IMR-90 (cell line): ENCODE results near the gene RUNX2. TPM values are rescaled to one million over a fixed set of nuclear protein-coding genes. Genes with fewer than 3 reads are reported as not detected.

Experiments
- ATAC-seq: fragments of 200-7000 bp; cut with Tn5 transposase; 2 replicates; pipeline ENCODE4 v1.9.1; 2020; ENCODE audit warnings: low read depth, mild to moderate bottlenecking, moderate library complexity
- BruUV-seq: library from RNA; stranded (reverse); fragments of 400-500 nt; replicated peaks from 2 replicates; lab custom pipeline; 2021; lab: Mats Ljungman, UMichigan
- CTCF ChIA-PET: fragments of 300-600 bp; formaldehyde crosslinking; extraction: SDS; loops from one replicate; lab custom pipeline; 2021; ENCODE audit warnings: antibody characterized with exemption; lab: Yijun Ruan, JAX
- POLR2A ChIA-PET: fragments of 300-600 bp; sonication (Branson Sonifier 250); formaldehyde crosslinking; loops from one replicate; lab custom pipeline; 2022; ENCODE audit warnings: antibody characterized with exemption; ENCODE audit not compliant: unreplicated experiment; lab: Charles Lee
- DNase-seq: peaks from one replicate; pipeline ENCODE4 v3.0.0; 2013
- H2AFZ ChIP-seq: replicated peaks from 2 replicates; pipeline ENCODE3; 2013; ENCODE audit warnings: low read length, mild to moderate bottlenecking; ENCODE audit not compliant: poor library complexity
- H2AK5ac ChIP-seq: 2 replicates; pipeline ENCODE4 v1.6.1; 2013; ENCODE audit warnings: low read depth, low read length, inconsistent platforms
- H2AK9ac ChIP-seq: replicated peaks from 2 replicates; pipeline ENCODE3; 2013; ENCODE audit warnings: mild to moderate bottlenecking, low read depth, low read length, moderate library complexity; ENCODE audit not compliant: poor library complexity
- H2BK120ac ChIP-seq: 2 replicates; pipeline ENCODE4 v1.6.1; 2013; ENCODE audit warnings: low read depth, low read length, inconsistent platforms
- H2BK15ac ChIP-seq: 3 replicates; pipeline ENCODE4 v1.6.1; 2013; ENCODE audit warnings: low read depth, low read length, inconsistent platforms
- H2BK20ac ChIP-seq: 2 replicates; pipeline ENCODE4 v1.6.1; 2013; ENCODE audit warnings: low read depth, mild to moderate bottlenecking, inconsistent platforms, low read length, moderate library complexity
- H2BK5ac ChIP-seq: 2 replicates; pipeline ENCODE4 v1.6.1; 2013; ENCODE audit warnings: mild to moderate bottlenecking, low read depth, low read length, inconsistent platforms; ENCODE audit not compliant: poor library complexity, severe bottlenecking
- H3K14ac ChIP-seq: replicated peaks from 2 replicates; pipeline ENCODE4 v1.6.1; 2013; ENCODE audit warnings: low read depth, low read length, inconsistent platforms
- H3K18ac ChIP-seq: 2 replicates; pipeline ENCODE4 v1.6.1; 2013; ENCODE audit warnings: low read depth, low read length, control low read depth
- H3K23ac ChIP-seq: 2 replicates; pipeline ENCODE4 v1.6.1; 2013; ENCODE audit warnings: low read depth, low read length, inconsistent platforms
- H3K27ac ChIP-seq: 2 replicates; pipeline ENCODE4 v1.5.1; 2013; ENCODE audit warnings: mild to moderate bottlenecking, control low read depth, low read length; ENCODE audit not compliant: insufficient read depth
- H3K27me3 ChIP-seq: 2 replicates; pipeline ENCODE4 v1.6.1; 2013; ENCODE audit warnings: low read length; ENCODE audit not compliant: control insufficient read depth, insufficient read depth
- H3K36me3 ChIP-seq: 2 replicates; pipeline ENCODE4 v1.6.1; 2013; ENCODE audit warnings: low read length, mixed read lengths; ENCODE audit not compliant: control insufficient read depth, insufficient read depth
- H3K4ac ChIP-seq: 2 replicates; pipeline ENCODE4 v1.6.1; 2013; ENCODE audit warnings: low read depth, low read length, inconsistent platforms
- H3K4me1 ChIP-seq: 2 replicates; pipeline ENCODE4 v1.6.1; 2013; ENCODE audit warnings: low read length, mixed read lengths; ENCODE audit not compliant: control insufficient read depth, insufficient read depth
- H3K4me2 ChIP-seq: 2 replicates; pipeline ENCODE4 v1.6.1; 2013; ENCODE audit warnings: low read depth, mild to moderate bottlenecking, control low read depth, low read length, moderate library complexity
- H3K4me3 ChIP-seq: 2 replicates; pipeline ENCODE4 v1.5.1; 2013; ENCODE audit warnings: low read depth, mild to moderate bottlenecking, control low read depth, low read length, moderate library complexity; ENCODE audit not compliant: insufficient read depth
- H3K56ac ChIP-seq: 2 replicates; pipeline ENCODE4 v1.6.1; 2013; ENCODE audit warnings: low read length, inconsistent platforms; ENCODE audit not compliant: insufficient read depth; ENCODE audit errors: extremely low read depth
- H3K79me1 ChIP-seq, 2 experiments: 2 replicates each; pipeline ENCODE4 v1.6.1; 2013; ENCODE audit warnings: low read length in 2 of 2, inconsistent platforms in 1 of 2, low read depth in 1 of 2
- H3K9ac ChIP-seq: 2 replicates; pipeline ENCODE4 v1.6.1; 2013; ENCODE audit warnings: low read depth, low read length, control low read depth
- H3K9me1 ChIP-seq: 2 replicates; pipeline ENCODE4 v1.6.1; 2013; ENCODE audit warnings: low read length, inconsistent platforms; ENCODE audit not compliant: insufficient read depth
- H3K9me3 ChIP-seq: 2 replicates; pipeline ENCODE4 v1.6.1; 2013; ENCODE audit warnings: low read length; ENCODE audit not compliant: control insufficient read depth, insufficient read depth
- H4K20me1 ChIP-seq: 2 replicates; pipeline ENCODE4 v1.6.1; 2013; ENCODE audit warnings: low read length, inconsistent platforms; ENCODE audit not compliant: insufficient read depth
- H4K5ac ChIP-seq: 2 replicates; pipeline ENCODE4 v1.6.1; 2013; ENCODE audit warnings: mild to moderate bottlenecking, low read depth, low read length, control low read depth
- H4K8ac ChIP-seq, 2 experiments: 2 replicates each; pipeline ENCODE4 v1.6.1; 2013; ENCODE audit warnings: low read depth in 2 of 2, low read length in 2 of 2, control low read depth in 1 of 2, inconsistent platforms in 1 of 2
- H4K91ac ChIP-seq: 2 replicates; pipeline ENCODE4 v1.6.1; 2013; ENCODE audit warnings: low read depth, low read length, inconsistent platforms; ENCODE audit not compliant: insufficient read depth
- BHLHE40 ChIP-seq: fragments of 150-350 bp; IDR thresholded peaks from 2 replicates; pipeline ENCODE4 v1.6.1; 2016; ENCODE audit warnings: mild to moderate bottlenecking, low read depth, low read length
- CEBPB ChIP-seq: IDR thresholded peaks from 2 replicates; pipeline ENCODE4 v1.6.1; 2012; ENCODE audit warnings: low read depth, low read length, improper control_type of control experiment
- CHD1 ChIP-seq: IDR thresholded peaks from 2 replicates; pipeline ENCODE4 v1.6.1; 2012; ENCODE audit warnings: low read depth, low read length, improper control_type of control experiment
- FOS ChIP-seq: fragments of 150-350 bp; IDR thresholded peaks from 2 replicates; pipeline ENCODE4 v1.6.1; 2016; ENCODE audit warnings: low read depth, low read length
- MAFK ChIP-seq: IDR thresholded peaks from 2 replicates; pipeline ENCODE4 v1.6.1; 2012; ENCODE audit warnings: low read depth, low read length, improper control_type of control experiment
- MAZ ChIP-seq: IDR thresholded peaks from 2 replicates; pipeline ENCODE4 v1.6.1; 2012; ENCODE audit warnings: low read depth, mild to moderate bottlenecking, low read length, improper control_type of control experiment, moderate library complexity, borderline replicate concordance
- MXI1 ChIP-seq: IDR thresholded peaks from 2 replicates; pipeline ENCODE4 v1.6.1; 2012; ENCODE audit warnings: low read depth, mild to moderate bottlenecking, low read length, moderate library complexity, borderline replicate concordance
- NFE2L2 ChIP-seq: fragments of 150-350 bp; IDR thresholded peaks from 2 replicates; pipeline ENCODE4 v1.6.1; 2016; ENCODE audit warnings: low read depth, mild to moderate bottlenecking, low read length
- POLR2A ChIP-seq: IDR thresholded peaks from 2 replicates; pipeline ENCODE4 v1.6.1; 2012; ENCODE audit warnings: mild to moderate bottlenecking, low read depth, low read length
- RAD21 ChIP-seq: IDR thresholded peaks from 2 replicates; pipeline ENCODE4 v1.6.1; 2012; ENCODE audit warnings: low read length, improper control_type of control experiment
- RCOR1 ChIP-seq: IDR thresholded peaks from 2 replicates; pipeline ENCODE4 v1.6.1; 2012; ENCODE audit warnings: mild to moderate bottlenecking, low read length, improper control_type of control experiment; ENCODE audit not compliant: insufficient replicate concordance
- RFX5 ChIP-seq: IDR thresholded peaks from 2 replicates; pipeline ENCODE4 v1.8.0; 2012; ENCODE audit warnings: low read depth, mild to moderate bottlenecking, low read length, moderate library complexity
- SMC3 ChIP-seq: fragments of 150-350 bp; IDR thresholded peaks from 2 replicates; pipeline ENCODE4 v1.6.1; 2016; ENCODE audit warnings: low read depth, mild to moderate bottlenecking, antibody characterized with exemption, low read length, moderate library complexity
- WGBS, 2 experiments: methylation state at CpG; one replicate each; pipeline versions ENCODE4 v1.1.5 to v1.1.7; 2013; ENCODE audit warnings: missing lambda C conversion rate in 2 of 2; ENCODE audit not compliant: insufficient read length in 1 of 2; ENCODE audit errors: extremely low coverage in 2 of 2; 5-methylcytosine and 5-hydroxymethylcytosine counted together
- dilution Hi-C: fragments of 300-500 bp; cut with HindIII; formaldehyde crosslinking; loops from one replicate; pipeline ENCODE4 v1.14.3; 2018; ENCODE audit warnings: low sequenced_read_pairs; ENCODE audit not compliant: unreplicated experiment
- in situ Hi-C: fragments of 300-500 bp; cut with MboI; formaldehyde crosslinking; loops from 3 replicates; pipeline ENCODE4 v1.14.3; 2019; ENCODE audit warnings: low sequenced_read_pairs, inconsistent platforms, mixed read lengths
- intact Hi-C: fragments of 100-400 bp; cut with micrococcal nuclease; formaldehyde crosslinking; loops from 2 replicates; pipeline ENCODE4 v1.10.0; 2022
- polyA plus RNA-seq, 3 experiments: library from polyadenylated mRNA; depleted of rRNA; stranded (reverse); fragments of >200 nt; gene quantifications; 2 replicates each; pipeline ENCODE4 v1.2.3, GENCODE V29; 2012; ENCODE audit warnings: low replicate concordance in 1 of 3
- total RNA-seq: library from RNA; depleted of rRNA; stranded (reverse); fragments of >200 nt; gene quantifications from 2 replicates; pipeline ENCODE4 v1.2.3, GENCODE V29; 2012
- TF ChIP-seq, protein P1 (sequence below): fragments of 150-350 bp; IDR thresholded peaks from 2 replicates; pipeline ENCODE4 v1.6.1; 2017; ENCODE audit warnings: mild to moderate bottlenecking, antibody characterized with exemption, low read length, low read depth
- TF ChIP-seq, protein P2 (sequence below): fragments of 150-350 bp; IDR thresholded peaks from 2 replicates; pipeline ENCODE4 v1.6.1; 2016; ENCODE audit warnings: low read depth, mild to moderate bottlenecking, low read length, moderate library complexity, borderline replicate concordance
- TF ChIP-seq, protein P3 (sequence below): conservative IDR thresholded peaks from 2 replicates; pipeline ENCODE4 v1.5.1; 2012; ENCODE audit warnings: mild to moderate bottlenecking, low read depth, low read length, improper control_type of control experiment

RUNX2 gene
- total and polyA plus RNA-seq, 2 of the 4 experiments (the other 2 are of a cell fraction): 2.3 to 4.7 TPM

DNA sequence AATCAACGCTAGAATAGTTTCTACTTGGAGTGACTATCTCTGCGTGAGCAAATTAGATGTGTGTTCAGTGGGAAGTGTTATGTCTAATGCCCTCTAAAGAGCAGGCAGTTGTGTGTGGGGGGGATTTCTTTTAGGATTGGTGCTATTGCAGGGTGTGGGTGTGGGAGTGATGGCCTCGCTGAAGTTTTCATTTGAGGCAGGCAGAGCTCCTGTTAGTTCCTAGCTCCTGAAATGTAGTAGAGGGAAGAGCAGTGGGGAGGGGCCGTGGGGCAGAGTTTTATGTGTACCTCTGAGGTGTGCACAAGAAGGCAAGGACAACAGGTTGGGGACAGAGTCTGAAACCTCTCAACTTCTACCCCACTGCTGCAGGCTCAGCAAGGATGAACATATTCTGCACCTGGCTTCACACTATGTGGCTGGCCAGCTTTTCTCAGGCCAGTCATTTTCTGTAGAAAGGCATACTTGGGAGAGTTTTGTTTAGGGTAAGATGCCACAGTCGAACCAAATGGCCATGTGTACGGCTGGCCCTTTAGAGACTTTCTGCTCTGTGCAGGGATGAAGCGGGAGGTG, 278.8 kb downstream of the RUNX2 start:
- H2AK9ac ChIP-seq: no peak overlapping the region
- no peaks in the 10 kb centered on the region for H3K36me3 ChIP-seq
- H3K14ac ChIP-seq: no peak overlapping the region
- no peak overlapping the region for H3K23ac ChIP-seq
- no peak overlapping the region; the same call in 2 of the 3 replicates for H2BK15ac ChIP-seq
- DNase-seq: no peak
- no peak overlapping the region for H2BK20ac ChIP-seq
- no peaks in the 10 kb centered on the region for H4K20me1 ChIP-seq
- H2AFZ ChIP-seq: no peak overlapping the region
- no TSS peak for BruUV-seq
- POLR2A ChIA-PET: no interaction called here
- no peak overlapping the region for H3K18ac ChIP-seq
- no peak overlapping the region for H2AK5ac ChIP-seq
- H3K4me3 ChIP-seq: no peak overlapping the region
- dilution Hi-C loops (no loop called here), in situ Hi-C loops (no loop called here), intact Hi-C loops (no loop called here)
- H3K27me3 ChIP-seq: no peaks in the 10 kb centered on the region
- no peaks in the 10 kb centered on the region for H3K79me1 ChIP-seq
- H2BK120ac ChIP-seq: no peak overlapping the region
- H4K91ac ChIP-seq: no peak overlapping the region
- H3K4me2 ChIP-seq: no peak overlapping the region
- H3K4ac ChIP-seq: no peak overlapping the region
- no CpG with 5 or more reads among the region's 7 CpGs for WGBS, 2 experiments
- peaks cover 5% of the 10 kb centered on the region for H3K4me1 ChIP-seq
- no peak overlapping the region for H4K5ac ChIP-seq
- no peak overlapping the region for H3K56ac ChIP-seq
- TF ChIP-seq, protein P1, sequence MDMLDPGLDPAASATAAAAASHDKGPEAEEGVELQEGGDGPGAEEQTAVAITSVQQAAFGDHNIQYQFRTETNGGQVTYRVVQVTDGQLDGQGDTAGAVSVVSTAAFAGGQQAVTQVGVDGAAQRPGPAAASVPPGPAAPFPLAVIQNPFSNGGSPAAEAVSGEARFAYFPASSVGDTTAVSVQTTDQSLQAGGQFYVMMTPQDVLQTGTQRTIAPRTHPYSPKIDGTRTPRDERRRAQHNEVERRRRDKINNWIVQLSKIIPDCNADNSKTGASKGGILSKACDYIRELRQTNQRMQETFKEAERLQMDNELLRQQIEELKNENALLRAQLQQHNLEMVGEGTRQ: no peak
- TF ChIP-seq, protein P2, sequence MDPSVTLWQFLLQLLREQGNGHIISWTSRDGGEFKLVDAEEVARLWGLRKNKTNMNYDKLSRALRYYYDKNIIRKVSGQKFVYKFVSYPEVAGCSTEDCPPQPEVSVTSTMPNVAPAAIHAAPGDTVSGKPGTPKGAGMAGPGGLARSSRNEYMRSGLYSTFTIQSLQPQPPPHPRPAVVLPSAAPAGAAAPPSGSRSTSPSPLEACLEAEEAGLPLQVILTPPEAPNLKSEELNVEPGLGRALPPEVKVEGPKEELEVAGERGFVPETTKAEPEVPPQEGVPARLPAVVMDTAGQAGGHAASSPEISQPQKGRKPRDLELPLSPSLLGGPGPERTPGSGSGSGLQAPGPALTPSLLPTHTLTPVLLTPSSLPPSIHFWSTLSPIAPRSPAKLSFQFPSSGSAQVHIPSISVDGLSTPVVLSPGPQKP: no peak
- no peak for TF ChIP-seq MAFK
- TF ChIP-seq RAD21: no peak
- no peak for TF ChIP-seq MAZ
- no peak for TF ChIP-seq RCOR1
- no peak for TF ChIP-seq CEBPB
- TF ChIP-seq RFX5: no peak
- TF ChIP-seq, protein P3, sequence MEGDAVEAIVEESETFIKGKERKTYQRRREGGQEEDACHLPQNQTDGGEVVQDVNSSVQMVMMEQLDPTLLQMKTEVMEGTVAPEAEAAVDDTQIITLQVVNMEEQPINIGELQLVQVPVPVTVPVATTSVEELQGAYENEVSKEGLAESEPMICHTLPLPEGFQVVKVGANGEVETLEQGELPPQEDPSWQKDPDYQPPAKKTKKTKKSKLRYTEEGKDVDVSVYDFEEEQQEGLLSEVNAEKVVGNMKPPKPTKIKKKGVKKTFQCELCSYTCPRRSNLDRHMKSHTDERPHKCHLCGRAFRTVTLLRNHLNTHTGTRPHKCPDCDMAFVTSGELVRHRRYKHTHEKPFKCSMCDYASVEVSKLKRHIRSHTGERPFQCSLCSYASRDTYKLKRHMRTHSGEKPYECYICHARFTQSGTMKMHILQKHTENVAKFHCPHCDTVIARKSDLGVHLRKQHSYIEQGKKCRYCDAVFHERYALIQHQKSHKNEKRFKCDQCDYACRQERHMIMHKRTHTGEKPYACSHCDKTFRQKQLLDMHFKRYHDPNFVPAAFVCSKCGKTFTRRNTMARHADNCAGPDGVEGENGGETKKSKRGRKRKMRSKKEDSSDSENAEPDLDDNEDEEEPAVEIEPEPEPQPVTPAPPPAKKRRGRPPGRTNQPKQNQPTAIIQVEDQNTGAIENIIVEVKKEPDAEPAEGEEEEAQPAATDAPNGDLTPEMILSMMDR: no peak
- no peak for TF ChIP-seq SMC3
- TF ChIP-seq NFE2L2: no peak
- TF ChIP-seq FOS: no peak
- no peak for TF ChIP-seq MXI1
- TF ChIP-seq BHLHE40: no peak
- TF ChIP-seq POLR2A: no peak
- TF ChIP-seq CHD1: no peak
- H4K8ac ChIP-seq: no peak overlapping the region
- no peak for ATAC-seq
- no peak overlapping the region for H3K9ac ChIP-seq
- no peaks in the 10 kb centered on the region for H3K9me3 ChIP-seq
- H3K9me1 ChIP-seq: peaks cover 4% of the 10 kb centered on the region; the same call in 1 of the 2 replicates
- no peak overlapping the region for H2BK5ac ChIP-seq
- no peak overlapping the region for H3K27ac ChIP-seq
- CTCF ChIA-PET: no interaction called here
